B cell (primary cell): ENCODE data around the gene BRMS1L. TPM values are rescaled to one million over a fixed set of nuclear protein-coding genes. Genes with fewer than 3 reads are reported as not detected.
A peak's percentile ranks its signal among the peaks of the same experiment; 100 is the strongest.
"Not testable (repeated sequence)": the region's sequence is repeated elsewhere in the genome, so short reads cannot be mapped to it uniquely, and the experiment has no call there.

Experiments used
- ATAC-seq: fragments of 200-7000 bp; cut with Tn5 transposase; one replicate; pipeline ENCODE4 v1.10.0; 2021; ENCODE audit warnings: low read depth, mild to moderate bottlenecking, moderate number of reproducible peaks, moderate library complexity
- CTCF ChIA-PET: fragments of 350-600 bp; sonication (Branson Sonifier 250); formaldehyde crosslinking; loops from one replicate; lab custom pipeline; 2021; ENCODE audit warnings: antibody characterized with exemption, inconsistent platforms; lab: Charles Lee
- POLR2A ChIA-PET: fragments of 350-600 bp; sonication (Branson Sonifier 250); formaldehyde crosslinking; loops from one replicate; lab custom pipeline; 2021; ENCODE audit warnings: antibody characterized with exemption; lab: Charles Lee
- DNase-seq: peaks from one replicate; pipeline ENCODE4 v3.0.0; 2013
- H2AFZ ChIP-seq: 2 replicates; pipeline ENCODE4 v1.6.1; 2012; ENCODE audit warnings: mild to moderate bottlenecking, low read depth, low read length; ENCODE audit not compliant: insufficient read depth, poor library complexity, severe bottlenecking
- H3K27ac ChIP-seq, 2 donors: 1 replicate in 1 of 2; 2 replicates in 1 of 2; pipeline ENCODE4 v1.5.1; 2012 to 2013; ENCODE audit warnings: low read length in 2 of 2, mild to moderate bottlenecking in 2 of 2, moderate library complexity in 1 of 2
- H3K27me3 ChIP-seq, 4 experiments: fragments of 200-600 bp in 1 of 4; sonication (generic) in 1 of 4; replicated peaks in 1 of 4; 1 replicate in 2 of 4; 2 replicates in 2 of 4; pipeline versions ENCODE4 v1.6.1 to v1.7.0; 2013 to 2016; ENCODE audit warnings: low read length in 3 of 4, mild to moderate bottlenecking in 2 of 4, mixed read lengths in 1 of 4, moderate library complexity in 1 of 4; ENCODE audit not compliant: insufficient read depth in 4 of 4, control insufficient read depth in 3 of 4; ENCODE audit errors: control extremely low read depth in 1 of 4
- H3K36me3 ChIP-seq, 2 experiments: replicated peaks in 1 of 2; 1 replicate in 1 of 2; 2 replicates in 1 of 2; pipeline versions ENCODE4 v1.6.1 to v1.7.1; 2013; ENCODE audit warnings: low read length in 1 of 2; ENCODE audit not compliant: insufficient read depth in 2 of 2, control insufficient read depth in 1 of 2; ENCODE audit errors: control extremely low read depth in 1 of 2, extremely low read depth in 1 of 2
- H3K4me1 ChIP-seq, 2 donors: fragments of 200-600 bp in 1 of 2; sonication (generic) in 1 of 2; 1 replicate in 1 of 2; 2 replicates in 1 of 2; pipeline versions ENCODE4 v1.5.1 to v1.6.1; 2013 to 2017; ENCODE audit warnings: low read length in 2 of 2; ENCODE audit not compliant: control insufficient read depth in 2 of 2, insufficient read depth in 2 of 2
- H3K4me2 ChIP-seq: replicated peaks from 2 replicates; pipeline ENCODE3; 2012; ENCODE audit warnings: mild to moderate bottlenecking, low read depth, low read length; ENCODE audit not compliant: poor library complexity, severe bottlenecking
- H3K4me3 ChIP-seq, 5 experiments: fragments of 200-600 bp in 1 of 5; sonication (generic) in 1 of 5; 1 replicate in 3 of 5; 2 replicates in 2 of 5; pipeline versions ENCODE4 v1.5.1 to v1.7.0; 2011 to 2016; ENCODE audit warnings: low read length in 4 of 5, mild to moderate bottlenecking in 4 of 5, low read depth in 2 of 5, control low read depth in 1 of 5, moderate library complexity in 1 of 5; ENCODE audit not compliant: insufficient read depth in 1 of 5; ENCODE audit errors: control extremely low read depth in 1 of 5, extremely low read depth in 1 of 5
- H3K79me2 ChIP-seq: fragments of 200-600 bp; sonication (generic); one replicate; pipeline ENCODE4 v1.6.0; 2016; ENCODE audit warnings: low read length; ENCODE audit not compliant: control insufficient read depth, insufficient read depth
- H3K9ac ChIP-seq: fragments of 200-600 bp; sonication (generic); 2 replicates; pipeline ENCODE4 v1.6.1; 2017; ENCODE audit warnings: mild to moderate bottlenecking, low read length, moderate library complexity
- H3K9me3 ChIP-seq, 3 donors: one replicate each; pipeline versions ENCODE4 v1.6.1 to v1.7.1; 2013; ENCODE audit warnings: low read length in 2 of 3; ENCODE audit not compliant: control insufficient read depth in 2 of 3, insufficient read depth in 1 of 3; ENCODE audit errors: control extremely low read depth in 1 of 3
- H4K20me1 ChIP-seq: 2 replicates; pipeline ENCODE4 v1.6.0; 2012; ENCODE audit warnings: mild to moderate bottlenecking, low read length; ENCODE audit not compliant: insufficient read depth, control insufficient read depth, poor library complexity, severe bottlenecking
- H3K27ac Mint-ChIP-seq: one replicate; pipeline ENCODE4 v1.8.0; 2021; ENCODE audit warnings: mixed read lengths
- H3K27me3 Mint-ChIP-seq: one replicate; pipeline ENCODE4 v1.8.0; 2021; ENCODE audit warnings: mixed read lengths
- H3K4me1 Mint-ChIP-seq: one replicate; pipeline ENCODE4 v1.8.0; 2021; ENCODE audit warnings: mixed read lengths
- H3K4me3 Mint-ChIP-seq: one replicate; pipeline ENCODE4 v1.8.0; 2021; ENCODE audit warnings: mixed read lengths
- H3K9me3 Mint-ChIP-seq: one replicate; pipeline ENCODE4 v1.8.0; 2022; ENCODE audit warnings: mixed read lengths; ENCODE audit not compliant: insufficient read depth
- CTCF ChIP-seq: fragments of 200-600 bp; IDR thresholded peaks from one replicate; pipeline ENCODE4 v1.8.0; 2022; ENCODE audit warnings: antibody characterized with exemption, mild to moderate bottlenecking
- WGBS: methylation state at CpG from one replicate; pipeline ENCODE4 v1.1.5; 2013; ENCODE audit warnings: missing lambda C conversion rate; ENCODE audit not compliant: insufficient coverage; 5-methylcytosine and 5-hydroxymethylcytosine counted together
- intact Hi-C: fragments of 100-400 bp; cut with micrococcal nuclease; formaldehyde crosslinking; loops from one replicate; pipeline ENCODE4 v1.10.0; 2022
- polyA plus RNA-seq: library from polyadenylated mRNA; depleted of rRNA; stranded (reverse); fragments of >200 nt; gene quantifications from 2 replicates; pipeline ENCODE4 v1.2.3, GENCODE V29; 2012
- total RNA-seq, 2 donors: library from RNA; stranded (reverse); fragments of 120-200 nt in 1 of 2; gene quantifications; 1 replicate in 1 of 2; 2 replicates in 1 of 2; pipeline versions ENCODE4 v1.2.3 to v1.2.4, GENCODE V29; 2013 to 2022

BRMS1L gene
- total and polyA plus RNA-seq, 2 donors (not counting 1 experiment from before 2014, with no cell fraction given): 1.1 to 4.7 TPM

DNA sequence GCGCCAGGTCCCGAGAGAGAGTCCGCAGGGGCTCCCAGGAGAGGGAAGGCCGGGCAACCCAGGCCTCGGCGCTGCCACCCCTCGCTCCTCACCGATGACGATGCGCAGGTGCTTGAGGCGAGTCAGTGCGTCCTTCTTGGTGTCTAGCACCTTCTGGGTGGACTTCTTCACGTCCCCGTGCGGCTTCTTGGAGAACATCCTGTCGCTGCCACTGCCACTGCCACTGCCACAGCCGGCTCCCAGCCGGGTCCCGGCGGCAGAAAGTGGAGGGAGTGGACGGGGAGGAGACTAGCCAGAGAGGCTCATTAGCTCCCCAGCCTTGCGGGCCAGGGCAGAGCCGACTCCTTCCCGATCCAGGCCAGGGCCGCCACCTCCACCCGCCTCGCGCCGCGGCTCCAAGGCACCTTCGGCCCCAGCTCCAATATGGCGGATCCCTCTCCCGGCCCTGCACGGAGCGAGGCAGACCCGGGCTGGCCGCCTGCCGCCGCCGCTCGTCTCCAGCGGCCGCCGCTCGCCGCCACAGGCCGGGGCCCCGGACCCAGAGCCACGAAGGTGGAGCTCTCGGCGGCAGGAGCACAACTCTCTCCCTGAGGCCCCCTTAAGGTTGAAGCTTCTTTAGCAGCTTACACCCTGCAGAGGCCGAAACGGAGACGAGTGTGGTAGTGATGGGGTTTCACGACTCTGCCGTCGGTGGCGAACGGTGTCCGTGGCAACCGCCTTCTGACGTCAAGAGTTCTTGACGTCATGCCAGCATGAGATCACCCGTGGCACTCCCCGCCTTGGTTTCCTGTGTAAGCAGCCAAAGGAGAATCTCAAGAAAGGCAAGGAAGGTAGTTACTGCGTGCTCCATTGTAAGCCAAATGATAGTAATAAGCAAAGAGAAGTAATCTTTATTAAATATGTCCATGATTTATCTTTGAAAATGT is 17.2 kb upstream of the BRMS1L start, which contains the start of gene RALGAPA1:
Gene RALGAPA1 (minus strand): TSS at position 658 of the 926 bp plus-strand sequence. CDS start 460 bp downstream, at position 198.
- peak; percentile 48 for TF ChIP-seq CTCF
- CTCF ChIA-PET: interaction anchor here (0.9 to 1.9 kb wide), 3 partner anchors 12 to 17 kb away, joined by 5 to 7 read pairs (median 6); partner anchors contain the start of gene BRMS1L
- peaks cover 29% of the 10 kb centered on the region for H3K4me1 Mint-ChIP-seq

More for the DNA sequence above, 17.2 kb upstream of the BRMS1L start, which contains the start of gene RALGAPA1:
- peak within 1 kb of the TSS; percentile 57 to 81 (median 70) for H3K4me3 ChIP-seq
- not testable (repeated sequence) for H3K27me3 ChIP-seq, H3K9me3 Mint-ChIP-seq, H3K27me3 Mint-ChIP-seq, H3K36me3 ChIP-seq, H4K20me1 ChIP-seq, H3K9me3 ChIP-seq
- H3K4me3 Mint-ChIP-seq: peak within 1 kb of the TSS; percentile 98
- H2AFZ ChIP-seq: peak within 1 kb of the TSS; percentile 81
- peak within 1 kb of the TSS; percentile 78 to 88 for H3K27ac ChIP-seq
- H3K79me2 ChIP-seq: peaks cover 49% of the 10 kb centered on the region
- peak within 1 kb of the TSS; percentile 87 for H3K9ac ChIP-seq
- WGBS: under 1% methylated on average over 57 of the region's 66 CpGs
- peak; percentile 97 for ATAC-seq
- intact Hi-C loops: loop anchor here (1.0 to 10.0 kb wide), 7 partner anchors 17 to 1347 kb away; partner anchors contain the start of genes BRMS1L, FAM177A1, INSM2 and PRORP
- POLR2A ChIA-PET: interaction anchor here (0.7 to 1.3 kb wide), 3 partner anchors 9 to 17 kb away, joined by 3 to 4 read pairs (median 4); partner anchors contain the start of gene BRMS1L
- DNase-seq: peak; percentile 99
- H3K27ac Mint-ChIP-seq: peak within 1 kb of the TSS; percentile 95
- peaks cover 12 to 14% of the 10 kb centered on the region in 2 donors for H3K4me1 ChIP-seq
- peak within 1 kb of the TSS; percentile 86 for H3K4me2 ChIP-seq
